ENCODE results near the gene CYP26C1. TPM values are rescaled to one million over a fixed set of nuclear protein-coding genes. Genes with fewer than 3 reads are reported as not detected.
A peak's percentile ranks its signal among the peaks of the same experiment; 100 is the strongest.

The CYP26C1 gene
- total and polyA plus RNA-seq, 2 of the 4 experiments (the other 2 are of a cell fraction), result 0.02 TPM; not detected in 1

DNA sequence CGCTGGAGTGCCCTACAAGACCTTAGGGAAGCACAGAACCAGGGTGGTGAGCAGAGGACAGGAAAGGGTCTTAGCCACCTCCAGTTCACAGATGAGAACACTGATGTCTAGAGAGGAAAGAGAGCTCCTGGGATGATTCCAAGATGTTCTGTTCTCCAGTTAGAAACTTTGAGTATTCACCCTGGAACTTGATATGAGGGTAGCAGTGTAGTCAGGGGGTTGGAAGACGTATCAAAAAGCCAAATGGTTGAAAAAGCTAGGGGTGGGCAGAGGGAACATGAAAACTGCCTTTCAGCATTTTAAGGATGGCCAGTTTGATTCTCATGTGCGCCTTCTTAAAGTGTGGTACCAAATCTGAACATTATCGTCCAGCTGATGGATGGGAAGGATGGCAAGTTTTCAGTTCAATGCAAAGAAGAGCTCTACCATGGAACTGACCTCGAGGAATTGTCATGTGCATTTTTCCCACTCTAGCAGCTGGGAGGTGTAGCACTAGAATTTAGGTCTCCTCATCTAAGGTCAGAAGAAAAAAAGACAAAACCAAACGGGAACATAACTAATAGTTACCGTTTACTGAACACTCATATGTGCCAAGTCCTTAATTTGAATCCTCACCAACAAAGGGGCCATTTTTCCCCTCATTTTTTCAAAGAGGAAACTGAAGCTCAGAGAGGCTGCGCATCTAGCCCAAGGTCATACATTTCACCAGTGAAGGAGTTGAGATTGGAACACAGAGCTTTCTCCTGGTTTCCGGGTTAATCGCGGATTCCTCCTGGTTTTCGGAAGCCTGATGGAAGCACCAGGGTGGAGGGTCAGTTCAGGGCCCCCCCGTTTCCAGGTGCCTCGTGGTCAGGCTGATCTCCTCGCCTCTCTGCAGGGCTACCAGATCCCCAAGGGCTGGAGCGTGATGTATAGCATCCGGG, 7.1 kb downstream of the CYP26C1 start:
- Histone ChIP-seq H4K5ac (ENCODE audit: low read depth, low read length) (no peak overlapping the region), H2AFZ (replicated peaks; ENCODE audit: low read length, poor library complexity) (no peak overlapping the region), H3K23ac (ENCODE audit: low read depth, low read length) (no peak overlapping the region; the same call in 1 of the 2 replicates), H3K9me3 (ENCODE audit: control insufficient read depth, insufficient read depth, low read length) (no peaks in the 10 kb centered on the region), H4K8ac (ENCODE audit: low read depth in 2 of 2, low read length in 2 of 2) (no peak overlapping the region), H3K27me3 (ENCODE audit: control insufficient read depth, insufficient read depth, low read length) (peaks cover 98% of the 10 kb centered on the region), H2BK120ac (ENCODE audit: low read depth, low read length) (no peak overlapping the region), H3K4ac (ENCODE audit: low read depth, low read length) (no peak overlapping the region), H3K14ac (replicated peaks; ENCODE audit: low read depth, low read length) (no peak overlapping the region), H3K79me1 (ENCODE audit: low read depth in 1 of 2, low read length in 2 of 2) (no peaks in the 10 kb centered on the region), H3K9me1 (ENCODE audit: insufficient read depth, low read length) (no peaks in the 10 kb centered on the region), H3K36me3 (ENCODE audit: control insufficient read depth, insufficient read depth, low read length) (no peaks in the 10 kb centered on the region), H3K27ac (ENCODE audit: insufficient read depth, low read length) (no peak overlapping the region), H3K4me3 (ENCODE audit: insufficient read depth, low read depth, low read length) (no peak overlapping the region), H4K20me1 (ENCODE audit: insufficient read depth, low read length) (peaks cover 18% of the 10 kb centered on the region; the same call in 1 of the 2 replicates), H2BK5ac (ENCODE audit: low read depth, low read length, poor library complexity, severe bottlenecking) (no peak overlapping the region), H4K91ac (ENCODE audit: insufficient read depth, low read depth, low read length) (no peak overlapping the region), H3K18ac (ENCODE audit: low read depth, low read length) (no peak overlapping the region), H2BK20ac (ENCODE audit: low read depth, low read length) (no peak overlapping the region), H3K4me1 (ENCODE audit: control insufficient read depth, insufficient read depth, low read length) (peaks cover 8% of the 10 kb centered on the region; the same call in 1 of the 2 replicates), H2AK9ac (replicated peaks; ENCODE audit: low read depth, low read length, poor library complexity) (no peak overlapping the region), H3K9ac (ENCODE audit: low read depth, low read length) (no peak overlapping the region), H3K4me2 (ENCODE audit: low read depth, low read length) (peak overlapping the region; percentile 7; the same call in 1 of the 2 replicates), H2AK5ac (ENCODE audit: low read depth, low read length) (no peak overlapping the region), H3K56ac (ENCODE audit: extremely low read depth, insufficient read depth, low read length) (no peak overlapping the region), H2BK15ac (ENCODE audit: low read depth, low read length) (no peak overlapping the region)
- no TSS peak for BruUV-seq (replicated peaks)
- ChIA-PET POLR2A (ENCODE audit: unreplicated experiment) (no interaction called here), CTCF (interaction anchor here (0.6 kb wide), 1 partner anchor 61 kb away, joined by 3 read pairs; no protein-coding TSS in a partner anchor)
- dilution Hi-C loops (cut with HindIII; ENCODE audit: low sequenced_read_pairs, unreplicated experiment), result no loop called here
- TF ChIP-seq MAZ (IDR thresholded peaks at IDR 0.05; ENCODE audit: borderline replicate concordance, low read depth, low read length) (no peak), SMC3 (IDR thresholded peaks at IDR 0.05; ENCODE audit: low read depth, low read length) (no peak), BHLHE40 (IDR thresholded peaks at IDR 0.05; ENCODE audit: low read depth, low read length) (no peak)
- TF ChIP-seq, protein P1, sequence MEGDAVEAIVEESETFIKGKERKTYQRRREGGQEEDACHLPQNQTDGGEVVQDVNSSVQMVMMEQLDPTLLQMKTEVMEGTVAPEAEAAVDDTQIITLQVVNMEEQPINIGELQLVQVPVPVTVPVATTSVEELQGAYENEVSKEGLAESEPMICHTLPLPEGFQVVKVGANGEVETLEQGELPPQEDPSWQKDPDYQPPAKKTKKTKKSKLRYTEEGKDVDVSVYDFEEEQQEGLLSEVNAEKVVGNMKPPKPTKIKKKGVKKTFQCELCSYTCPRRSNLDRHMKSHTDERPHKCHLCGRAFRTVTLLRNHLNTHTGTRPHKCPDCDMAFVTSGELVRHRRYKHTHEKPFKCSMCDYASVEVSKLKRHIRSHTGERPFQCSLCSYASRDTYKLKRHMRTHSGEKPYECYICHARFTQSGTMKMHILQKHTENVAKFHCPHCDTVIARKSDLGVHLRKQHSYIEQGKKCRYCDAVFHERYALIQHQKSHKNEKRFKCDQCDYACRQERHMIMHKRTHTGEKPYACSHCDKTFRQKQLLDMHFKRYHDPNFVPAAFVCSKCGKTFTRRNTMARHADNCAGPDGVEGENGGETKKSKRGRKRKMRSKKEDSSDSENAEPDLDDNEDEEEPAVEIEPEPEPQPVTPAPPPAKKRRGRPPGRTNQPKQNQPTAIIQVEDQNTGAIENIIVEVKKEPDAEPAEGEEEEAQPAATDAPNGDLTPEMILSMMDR (conservative IDR thresholded peaks at IDR 0.05; ENCODE audit: low read depth, low read length), result no peak
- TF ChIP-seq, protein P2, sequence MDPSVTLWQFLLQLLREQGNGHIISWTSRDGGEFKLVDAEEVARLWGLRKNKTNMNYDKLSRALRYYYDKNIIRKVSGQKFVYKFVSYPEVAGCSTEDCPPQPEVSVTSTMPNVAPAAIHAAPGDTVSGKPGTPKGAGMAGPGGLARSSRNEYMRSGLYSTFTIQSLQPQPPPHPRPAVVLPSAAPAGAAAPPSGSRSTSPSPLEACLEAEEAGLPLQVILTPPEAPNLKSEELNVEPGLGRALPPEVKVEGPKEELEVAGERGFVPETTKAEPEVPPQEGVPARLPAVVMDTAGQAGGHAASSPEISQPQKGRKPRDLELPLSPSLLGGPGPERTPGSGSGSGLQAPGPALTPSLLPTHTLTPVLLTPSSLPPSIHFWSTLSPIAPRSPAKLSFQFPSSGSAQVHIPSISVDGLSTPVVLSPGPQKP (IDR thresholded peaks at IDR 0.05; ENCODE audit: borderline replicate concordance, low read depth, low read length), result no peak
- 21% methylated on average over 4 of the region's 17 CpGs; no CpG with 5 or more reads in 1 of the 2 experiments for WGBS, 2 experiments (ENCODE audit: extremely low coverage in 2 of 2, insufficient read length in 1 of 2)
- intact Hi-C loops (cut with micrococcal nuclease), result no loop called here
- in situ Hi-C loops (cut with MboI; ENCODE audit: low sequenced_read_pairs), result no loop called here
- no peak for ATAC-seq (ENCODE audit: low read depth)
- DNase-seq, result no peak
